NK-92 (cell line): Measurements from ENCODE around the gene ZIK1.

Source experiments
- DNase-seq: peaks from one replicate; lab custom pipeline; 2025; ENCODE audit not compliant: unreplicated experiment; lab: John Stamatoyannopoulos, UW

Gene ZIK1

DNA sequence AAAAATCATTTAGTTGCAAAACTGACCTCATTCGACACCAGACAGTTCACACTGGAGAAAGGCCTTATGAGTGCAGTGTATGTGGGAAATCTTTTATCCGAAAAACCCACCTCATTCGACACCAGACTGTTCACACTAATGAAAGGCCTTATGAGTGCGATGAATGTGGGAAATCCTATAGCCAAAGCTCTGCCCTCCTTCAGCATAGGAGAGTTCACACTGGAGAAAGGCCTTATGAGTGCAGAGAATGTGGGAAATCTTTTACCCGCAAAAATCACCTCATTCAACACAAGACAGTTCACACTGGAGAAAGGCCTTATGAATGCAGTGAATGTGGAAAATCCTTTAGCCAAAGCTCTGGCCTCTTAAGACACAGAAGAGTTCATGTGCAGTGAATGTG is 23.0 kb downstream of the ZIK1 start:
- DNase-seq, result no peak

- DNase-seq, result no peak
These were observed 27.2 kb downstream of the ZIK1 start for GRCh38 chr19:57611113-57611512.

DNA sequence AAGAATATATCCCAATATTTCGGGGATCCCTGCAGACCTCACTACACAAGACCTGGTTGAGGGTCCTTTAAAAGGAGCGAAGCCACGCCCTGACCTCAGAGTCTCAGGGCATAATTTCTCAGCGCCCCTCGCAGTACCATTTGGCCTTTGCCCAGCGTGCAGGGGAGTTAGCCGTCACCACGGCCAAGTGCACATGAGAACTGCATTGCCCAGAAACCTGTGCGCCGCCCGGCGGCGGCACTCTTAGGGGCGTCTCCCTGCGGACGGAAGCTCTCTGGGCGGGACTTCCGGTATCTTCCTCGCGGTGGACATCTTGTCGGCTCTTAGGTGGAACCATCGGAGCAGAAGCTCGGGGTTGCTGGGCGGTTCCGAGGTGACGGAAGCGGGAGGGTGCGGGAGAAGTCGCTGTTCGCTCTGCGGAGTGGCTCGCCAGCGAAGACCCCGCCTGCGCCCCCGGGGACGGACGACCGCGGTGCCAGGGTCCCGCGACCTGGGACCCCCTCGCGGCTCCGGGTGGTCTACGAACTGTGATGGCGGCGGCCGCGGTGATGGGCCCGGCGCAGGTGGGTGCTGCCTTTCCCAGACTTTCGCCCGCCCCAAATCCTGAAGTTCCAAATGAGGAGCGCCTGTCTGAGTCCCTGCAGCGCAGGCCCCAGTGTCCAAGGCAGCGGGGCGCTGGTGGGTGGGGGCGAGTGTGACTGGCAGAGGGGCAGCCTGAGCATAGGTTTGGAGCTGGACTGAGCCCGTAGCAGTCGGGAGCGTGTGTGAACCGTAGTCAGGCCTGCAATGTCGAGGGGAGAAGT is 30.2 kb downstream of the ZIK1 start, which contains the start of gene ZNF134:
TSS of gene ZNF134 (plus strand) at position 302 of the 803 bp plus-strand sequence. CDS start 5,227 bp downstream, outside the sequence.
- no peak for DNase-seq

DNA sequence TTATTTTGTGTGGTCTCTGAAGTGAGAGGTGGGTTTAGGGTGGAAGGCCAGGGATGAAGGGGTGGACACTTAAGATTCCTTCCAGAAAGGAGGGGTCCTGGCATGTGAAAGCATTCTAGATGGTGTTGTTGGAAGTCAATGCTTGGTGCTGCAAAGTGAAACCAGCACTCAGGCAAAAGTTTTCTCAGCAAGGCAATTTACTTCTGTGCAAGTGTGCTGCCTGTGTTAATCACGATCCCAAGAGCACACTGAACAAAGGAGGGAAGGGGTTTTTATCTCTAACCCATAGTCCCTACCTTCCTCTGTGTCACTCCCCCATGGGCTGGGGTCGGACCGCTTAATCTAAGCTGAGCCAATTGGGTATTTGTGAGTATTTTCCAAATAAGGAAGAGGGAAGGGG is 31.4 kb downstream of the ZIK1 start:
- DNase-seq, result no peak

DNA sequence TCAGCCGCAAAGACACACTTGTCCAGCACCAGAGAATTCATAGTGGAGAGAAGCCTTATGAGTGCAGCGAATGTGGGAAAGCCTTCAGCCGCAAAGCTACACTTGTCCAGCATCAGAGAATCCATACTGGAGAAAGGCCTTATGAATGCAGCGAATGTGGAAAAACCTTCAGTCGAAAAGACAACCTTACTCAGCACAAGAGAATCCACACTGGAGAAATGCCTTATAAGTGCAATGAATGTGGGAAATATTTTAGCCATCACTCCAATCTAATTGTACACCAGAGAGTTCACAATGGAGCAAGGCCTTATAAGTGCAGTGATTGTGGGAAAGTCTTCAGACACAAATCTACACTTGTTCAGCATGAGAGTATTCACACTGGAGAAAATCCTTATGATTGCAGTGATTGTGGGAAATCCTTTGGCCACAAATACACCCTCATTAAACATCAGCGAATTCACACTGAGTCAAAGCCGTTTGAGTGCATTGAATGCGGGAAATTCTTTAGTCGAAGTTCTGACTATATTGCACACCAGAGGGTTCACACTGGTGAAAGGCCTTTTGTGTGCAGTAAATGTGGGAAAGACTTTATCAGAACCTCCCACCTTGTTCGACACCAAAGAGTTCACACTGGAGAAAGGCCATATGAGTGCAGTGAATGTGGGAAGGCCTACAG is 36.9 kb downstream of the ZIK1 start:
- no peak for DNase-seq

DNA sequence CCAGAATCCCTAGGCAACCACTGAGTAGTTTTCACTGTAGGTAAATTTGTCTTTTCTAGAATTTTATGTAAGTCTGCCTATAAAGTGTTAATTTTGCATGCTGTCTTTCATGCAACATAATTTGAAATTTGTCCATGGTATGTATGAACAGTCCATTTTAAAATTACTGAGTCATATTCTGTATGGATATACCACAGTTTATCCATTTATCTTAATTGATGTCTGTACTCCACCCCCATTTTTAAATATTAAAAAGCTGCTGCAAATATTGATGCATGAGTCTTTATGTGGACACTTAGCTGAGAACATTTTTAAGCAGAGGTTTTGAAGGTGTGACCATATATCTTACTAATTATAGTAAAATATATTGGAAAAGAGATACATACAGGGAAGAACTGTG is 39.1 kb downstream of the ZIK1 start:
- DNase-seq, result no peak

- no peak for DNase-seq
These were observed 49.3 kb downstream of the ZIK1 start, which contains the start of gene ZNF211 for GRCh38 chr19:57632987-57633831. Gene ZNF211, plus strand, starts transcription at chr19:57633168. Its CDS starts 179 bp downstream, at chr19:57633347.

- no peak for DNase-seq
These were observed 49.8 kb downstream of the ZIK1 start for GRCh38 chr19:57633832-57634131.

GRCh38 chr19:57637379-57637778 is 53.4 kb downstream of the ZIK1 start:
- no peak for DNase-seq

- DNase-seq, result no peak
These were observed 57.8 kb downstream of the ZIK1 start for GRCh38 chr19:57641715-57642234.

DNA sequence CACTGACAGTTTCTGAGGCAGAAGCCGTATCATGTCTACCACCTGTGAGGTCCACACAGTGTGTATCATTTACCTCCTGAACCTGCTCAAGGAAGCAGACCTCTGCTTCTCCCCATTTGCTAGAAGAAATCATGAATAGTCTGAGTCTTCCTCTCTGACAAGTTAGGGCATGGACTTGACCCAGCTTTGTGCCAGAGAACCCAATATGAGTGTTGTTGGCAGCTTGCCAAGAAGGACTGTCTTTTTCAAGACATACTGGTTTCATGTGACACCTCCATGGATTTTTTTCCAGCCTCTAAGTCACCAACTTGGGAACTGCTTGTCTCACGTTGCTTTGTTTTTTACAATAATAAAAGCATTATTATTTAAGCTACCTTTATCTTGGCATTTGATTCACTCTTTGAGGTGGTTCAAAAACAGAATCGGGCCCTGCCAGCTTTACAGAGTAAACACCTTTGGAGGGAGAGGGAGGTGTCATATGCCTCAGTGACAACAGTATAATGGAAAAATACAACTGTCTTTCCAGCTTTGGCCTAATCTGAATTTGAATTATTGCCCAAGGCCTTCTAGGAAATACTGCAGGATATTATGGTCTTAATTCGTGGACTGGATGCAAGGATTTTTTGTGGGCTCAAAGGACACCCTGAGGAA is 58.6 kb downstream of the ZIK1 start:
- no peak for DNase-seq
